Tibial nerve (tissue), 4 donors: ENCODE results near the gene SNX33. TPM values are rescaled to one million over a fixed set of nuclear protein-coding genes. Genes with fewer than 3 reads are reported as not detected.
A peak's percentile ranks its signal among the peaks of the same experiment; 100 is the strongest.

Experiments used
- DNase-seq, 2 donors: peaks; one replicate each; pipeline ENCODE4 v3.0.0-alpha.2; 2019; ENCODE audit warnings: low spot score in 2 of 2
- H3K27ac ChIP-seq, 4 donors: fragments of 200-600 bp; sonication (generic) in 3 of 4; one replicate each; pipeline ENCODE4 v1.5.1; 2017 to 2019; ENCODE audit warnings: mild to moderate bottlenecking in 1 of 4
- H3K27me3 ChIP-seq, 2 donors: fragments of 200-600 bp; sonication (generic) in 1 of 2; one replicate each; pipeline versions ENCODE4 v1.5.1 to v1.6.0; 2017 to 2019
- H3K36me3 ChIP-seq, 3 donors: fragments of 200-600 bp; sonication (generic); one replicate each; pipeline ENCODE4 v1.5.1; 2018 to 2019
- H3K4me1 ChIP-seq, 4 donors: fragments of 200-600 bp; sonication (generic) in 3 of 4; one replicate each; pipeline ENCODE4 v1.5.1; 2017 to 2019
- H3K4me3 ChIP-seq, 4 donors: fragments of 200-600 bp; sonication (generic) in 3 of 4; one replicate each; pipeline ENCODE4 v1.5.1; 2017 to 2019; ENCODE audit warnings: mild to moderate bottlenecking in 1 of 4, moderate library complexity in 1 of 4
- H3K9me3 ChIP-seq, 4 donors: fragments of 200-600 bp; sonication (generic) in 3 of 4; one replicate each; pipeline ENCODE4 v1.5.1; 2017 to 2019
- EP300 ChIP-seq, 2 donors: sonication (generic); formaldehyde crosslinking; IDR thresholded peaks; one replicate each; pipeline ENCODE4 v1.6.1; 2017; ENCODE audit warnings: antibody characterized with exemption in 2 of 2, mild to moderate bottlenecking in 1 of 2
- POLR2A ChIP-seq, 2 donors: fragments of 450-650 bp; IDR thresholded peaks; one replicate each; pipeline ENCODE4 v1.6.1; 2017; ENCODE audit warnings: antibody characterized with exemption in 2 of 2, mild to moderate bottlenecking in 2 of 2, moderate library complexity in 2 of 2
- WGBS, 2 donors: methylation state at CpG; one replicate each; pipeline ENCODE4 v1.1.5; 2018; 5-methylcytosine and 5-hydroxymethylcytosine counted together
- total RNA-seq, 4 donors: library from RNA; depleted of rRNA; stranded (reverse); fragments of >200 nt; gene quantifications; one replicate each; pipeline ENCODE4 v1.1.0, GENCODE V29; 2016
- TF ChIP-seq, protein P1 (sequence below), 5 experiments: fragments of 200-600 bp in 3 of 5; fragments of 450-650 bp in 2 of 5; sonication (generic) in 3 of 5; IDR thresholded peaks; one replicate each; pipeline ENCODE4 v1.5.1; 2016 to 2019; ENCODE audit warnings: antibody characterized with exemption in 5 of 5, mild to moderate bottlenecking in 3 of 5, moderate library complexity in 2 of 5

SNX33 gene
- total RNA-seq, 4 donors from 2014 or later: 29.7 to 44.9 (median 31.1) TPM

DNA sequence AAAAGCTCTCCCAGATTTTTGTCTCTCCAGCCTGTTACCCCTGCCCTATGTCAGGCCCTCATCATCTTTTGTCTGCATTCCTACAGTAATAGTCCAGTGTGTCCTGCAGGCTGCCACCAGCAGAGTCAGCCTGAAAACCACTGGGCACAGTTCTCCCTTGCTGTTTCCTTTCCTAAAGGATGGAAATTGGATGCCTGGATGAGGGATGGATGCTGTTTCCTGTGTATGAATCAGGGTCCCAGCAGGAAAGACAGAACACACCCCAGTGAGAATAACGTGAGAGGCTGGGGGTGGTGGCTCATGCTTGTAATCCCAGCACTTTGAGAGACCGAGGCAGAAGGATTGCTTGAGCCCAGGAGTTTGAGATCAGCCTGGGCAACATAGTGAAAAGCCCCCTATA, 3.3 kb upstream of the SNX33 start:
- WGBS, 2 donors: 74 to 79% methylated on average over 2 of the region's 2 CpGs
- no peak overlapping the region for H3K4me3 ChIP-seq
- no peak for DNase-seq
- H3K27me3 ChIP-seq: no peaks in the 10 kb centered on the region
- TF ChIP-seq, protein P1, sequence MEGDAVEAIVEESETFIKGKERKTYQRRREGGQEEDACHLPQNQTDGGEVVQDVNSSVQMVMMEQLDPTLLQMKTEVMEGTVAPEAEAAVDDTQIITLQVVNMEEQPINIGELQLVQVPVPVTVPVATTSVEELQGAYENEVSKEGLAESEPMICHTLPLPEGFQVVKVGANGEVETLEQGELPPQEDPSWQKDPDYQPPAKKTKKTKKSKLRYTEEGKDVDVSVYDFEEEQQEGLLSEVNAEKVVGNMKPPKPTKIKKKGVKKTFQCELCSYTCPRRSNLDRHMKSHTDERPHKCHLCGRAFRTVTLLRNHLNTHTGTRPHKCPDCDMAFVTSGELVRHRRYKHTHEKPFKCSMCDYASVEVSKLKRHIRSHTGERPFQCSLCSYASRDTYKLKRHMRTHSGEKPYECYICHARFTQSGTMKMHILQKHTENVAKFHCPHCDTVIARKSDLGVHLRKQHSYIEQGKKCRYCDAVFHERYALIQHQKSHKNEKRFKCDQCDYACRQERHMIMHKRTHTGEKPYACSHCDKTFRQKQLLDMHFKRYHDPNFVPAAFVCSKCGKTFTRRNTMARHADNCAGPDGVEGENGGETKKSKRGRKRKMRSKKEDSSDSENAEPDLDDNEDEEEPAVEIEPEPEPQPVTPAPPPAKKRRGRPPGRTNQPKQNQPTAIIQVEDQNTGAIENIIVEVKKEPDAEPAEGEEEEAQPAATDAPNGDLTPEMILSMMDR (IDR thresholded peaks at IDR 0.05): no peak
- TF ChIP-seq EP300 (IDR thresholded peaks at IDR 0.05) (no peak), POLR2A (IDR thresholded peaks at IDR 0.05) (no peak)
- no peak overlapping the region for H3K27ac ChIP-seq
- peaks cover 0 to 3% (median 0%) of the 10 kb centered on the region in 3 donors for H3K36me3 ChIP-seq
- no peaks in the 10 kb centered on the region for H3K9me3 ChIP-seq
- H3K4me1 ChIP-seq: peaks cover 0 to 27% (median 17%) of the 10 kb centered on the region in 4 donors

DNA sequence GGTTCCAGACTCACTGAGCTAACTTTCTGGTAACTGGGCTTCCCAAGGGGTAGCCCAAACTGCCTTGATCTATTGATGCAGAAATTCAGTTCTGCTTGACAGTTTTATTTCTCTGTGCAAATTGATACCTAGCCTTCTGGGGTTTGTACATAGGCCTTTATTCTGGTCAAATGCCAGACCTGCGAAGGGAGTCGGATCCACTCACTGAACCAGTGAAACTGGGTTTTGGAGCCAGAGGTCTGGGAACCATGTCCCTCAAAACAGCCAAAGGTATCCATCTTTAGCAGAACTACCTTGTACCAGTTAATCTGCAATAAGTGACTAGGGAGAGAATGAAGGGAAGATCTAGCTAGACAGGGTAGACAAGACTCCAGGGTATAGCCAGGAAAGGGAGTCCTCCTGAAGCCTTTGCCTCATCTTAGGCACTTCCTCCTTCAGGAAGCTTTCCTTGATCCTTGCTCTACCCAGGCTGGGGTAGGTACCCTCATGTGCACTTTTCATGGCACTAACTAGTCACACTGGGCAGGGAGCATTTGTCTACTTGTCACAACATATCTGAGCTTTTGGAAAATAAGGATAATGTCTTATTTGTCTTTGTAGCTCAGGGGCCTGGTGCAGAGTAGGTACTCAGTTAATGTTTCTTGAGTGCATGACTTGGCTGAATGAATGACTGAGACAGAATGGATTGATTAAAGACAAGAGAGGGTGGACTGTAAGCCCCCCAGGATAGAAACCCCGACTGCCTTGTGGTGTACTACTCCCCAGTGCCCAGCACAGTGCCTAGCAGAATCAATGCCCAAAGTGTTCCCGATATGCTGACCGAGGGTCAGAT, 1.4 kb upstream of the SNX33 start:
- H3K36me3 ChIP-seq: peaks cover 0 to 13% (median 0%) of the 10 kb centered on the region in 3 donors
- no peak for DNase-seq
- no peaks in the 10 kb centered on the region for H3K27me3 ChIP-seq
- H3K9me3 ChIP-seq: no peaks in the 10 kb centered on the region
- H3K4me1 ChIP-seq: peaks cover 0 to 40% (median 30%) of the 10 kb centered on the region in 4 donors
- WGBS, 2 donors: 29 to 37% methylated on average over 5 of the region's 5 CpGs
- TF ChIP-seq, protein P1 (IDR thresholded peaks at IDR 0.05): no peak
- TF ChIP-seq EP300 (IDR thresholded peaks at IDR 0.05): no peak
- no peak for TF ChIP-seq POLR2A (IDR thresholded peaks at IDR 0.05)
- H3K4me3 ChIP-seq: peak overlapping the region; percentile 74 to 91 (median 84)
- H3K27ac ChIP-seq: peak overlapping the region; percentile 89 to 96 (median 96)

DNA sequence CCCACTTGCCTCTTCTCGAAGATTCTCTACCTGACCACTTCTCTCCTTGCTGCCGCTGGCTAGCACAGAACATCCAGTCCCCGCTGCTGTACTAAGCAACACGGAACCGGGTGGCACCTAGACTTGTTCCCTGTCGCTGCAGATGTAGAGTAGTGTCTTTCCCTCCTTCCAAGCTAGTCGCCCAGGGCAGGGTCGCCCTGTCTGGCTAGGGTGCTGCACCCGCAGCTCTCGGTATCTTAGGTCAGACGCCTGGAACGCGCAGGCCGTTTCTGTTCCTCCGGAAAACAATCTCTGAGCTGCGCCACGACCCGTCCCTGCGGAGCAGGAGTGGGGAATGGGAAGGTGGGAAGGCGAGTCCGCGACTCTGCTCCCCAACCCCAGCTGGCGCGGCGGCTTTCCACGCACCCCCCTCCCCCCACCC, 758 bp upstream of the SNX33 start:
- H3K4me3 ChIP-seq: peak overlapping the region; percentile 74 to 91 (median 84)
- peaks cover 0 to 46% (median 36%) of the 10 kb centered on the region in 4 donors for H3K4me1 ChIP-seq
- TF ChIP-seq, protein P1 (IDR thresholded peaks at IDR 0.05): no peak
- TF ChIP-seq EP300 (IDR thresholded peaks at IDR 0.05) (no peak), POLR2A (IDR thresholded peaks at IDR 0.05) (no peak)
- peak overlapping the region; percentile 89 to 96 (median 96) for H3K27ac ChIP-seq
- peaks cover 0 to 13% (median 0%) of the 10 kb centered on the region in 3 donors for H3K36me3 ChIP-seq
- H3K9me3 ChIP-seq: no peaks in the 10 kb centered on the region
- no peaks in the 10 kb centered on the region for H3K27me3 ChIP-seq
- DNase-seq: peak in 1 of 2 donors; percentile 39
- 0 to 1% methylated on average over 21 to 26 of the region's 26 CpGs for WGBS, 2 donors

DNA sequence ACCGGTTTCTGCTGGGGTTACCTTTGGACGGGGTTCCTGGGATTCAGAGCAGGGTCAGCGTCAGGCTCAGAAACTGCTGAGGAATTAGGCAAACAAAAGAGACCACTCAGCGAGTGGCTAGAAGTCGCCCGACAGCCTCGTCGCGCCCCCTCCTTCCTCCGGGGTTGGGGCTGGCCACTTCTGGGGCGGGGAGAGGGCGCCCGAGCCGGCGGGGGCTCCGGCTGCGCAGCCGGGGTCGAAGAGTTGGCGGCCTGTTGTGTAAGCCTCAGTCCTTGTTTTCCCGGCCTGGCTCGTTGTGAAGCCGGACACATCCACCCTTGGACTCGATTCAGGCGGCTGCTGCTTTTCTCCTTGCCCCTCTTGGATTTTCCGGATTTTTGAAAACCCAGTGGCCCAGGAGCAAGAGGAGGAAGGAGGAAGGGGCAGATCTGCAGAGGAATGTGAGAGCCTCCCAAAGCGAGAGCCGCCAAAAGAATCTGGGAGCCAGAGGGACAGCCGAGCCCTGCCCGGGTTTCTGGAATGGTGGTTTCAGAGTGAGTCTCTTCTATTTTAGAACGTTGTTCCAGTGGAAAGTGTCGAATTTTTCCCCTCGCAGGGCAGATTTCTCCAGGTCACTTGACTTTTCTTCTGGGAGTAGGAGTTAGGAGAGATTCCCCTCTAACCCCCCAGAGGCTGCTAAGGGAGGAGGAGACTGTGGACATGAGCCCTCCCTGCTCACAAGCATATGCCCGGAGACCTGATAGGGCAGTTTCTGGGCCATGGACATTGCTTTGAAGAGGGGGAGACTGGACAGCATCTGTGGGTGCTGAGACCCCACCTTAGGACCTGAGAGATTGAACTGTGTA, 666 bp downstream of the SNX33 start:
- no peaks in the 10 kb centered on the region for H3K9me3 ChIP-seq
- TF ChIP-seq POLR2A (IDR thresholded peaks at IDR 0.05) (no peak), EP300 (IDR thresholded peaks at IDR 0.05) (no peak)
- TF ChIP-seq, protein P1 (IDR thresholded peaks at IDR 0.05): no peak
- H3K36me3 ChIP-seq: peaks cover 0 to 25% (median 0%) of the 10 kb centered on the region in 3 donors
- H3K4me1 ChIP-seq: peaks cover 0 to 61% (median 50%) of the 10 kb centered on the region in 4 donors
- peak overlapping the region; percentile 89 to 96 (median 96) for H3K27ac ChIP-seq
- DNase-seq: no peak
- no peaks in the 10 kb centered on the region for H3K27me3 ChIP-seq
- peak overlapping the region; percentile 74 to 91 (median 84) for H3K4me3 ChIP-seq
- 3 to 6% methylated on average over 12 to 31 of the region's 34 CpGs for WGBS, 2 donors
